Natural killer cell (primary cell): ENCODE results near the gene PUDP. TPM values are rescaled to one million over a fixed set of nuclear protein-coding genes. Genes with fewer than 3 reads are reported as not detected.

Source experiments
- ATAC-seq, 3 donors: fragments of 150-1000 bp in 2 of 3; fragments of 200-7000 bp in 1 of 3; cut with Tn5 transposase; 1 replicate in 1 of 3; 2 replicates in 2 of 3; pipeline ENCODE4 v1.10.0; 2021; ENCODE audit warnings: mild to moderate bottlenecking in 2 of 3, moderate library complexity in 2 of 3
- DNase-seq, 2 donors: peaks; one replicate each; pipeline versions ENCODE4 v3.0.0 to v3.0.0-alpha.2; 2013 to 2021; ENCODE audit warnings: mixed read lengths in 1 of 2
- H3K27ac ChIP-seq: one replicate; pipeline ENCODE4 v1.5.1; 2013; ENCODE audit warnings: mild to moderate bottlenecking, low read length
- H3K27me3 ChIP-seq: one replicate; pipeline ENCODE4 v1.6.1; 2013; ENCODE audit warnings: low read length; ENCODE audit not compliant: control insufficient read depth, insufficient read depth
- H3K36me3 ChIP-seq: one replicate; pipeline ENCODE4 v1.6.1; 2013; ENCODE audit warnings: low read length; ENCODE audit not compliant: control insufficient read depth, insufficient read depth
- H3K4me1 ChIP-seq: one replicate; pipeline ENCODE4 v1.6.1; 2013; ENCODE audit warnings: low read length; ENCODE audit not compliant: control insufficient read depth, insufficient read depth
- H3K4me3 ChIP-seq: one replicate; pipeline ENCODE4 v1.5.1; 2013; ENCODE audit warnings: low read length
- H3K9me3 ChIP-seq: one replicate; pipeline ENCODE4 v1.6.1; 2013; ENCODE audit warnings: low read length; ENCODE audit not compliant: control insufficient read depth, insufficient read depth
- H3K27ac Mint-ChIP-seq, 2 donors: one replicate each; pipeline ENCODE4 v1.8.0; 2022; ENCODE audit warnings: mild to moderate bottlenecking in 2 of 2, mixed read lengths in 2 of 2, moderate library complexity in 1 of 2
- H3K27me3 Mint-ChIP-seq, 2 donors: one replicate each; pipeline ENCODE4 v1.8.0; 2022; ENCODE audit warnings: low read depth in 2 of 2, mixed read lengths in 2 of 2
- H3K36me3 Mint-ChIP-seq: one replicate; pipeline ENCODE4 v1.8.0; 2022; ENCODE audit warnings: mixed read lengths
- H3K4me1 Mint-ChIP-seq, 2 donors: one replicate each; pipeline ENCODE4 v1.8.0; 2022; ENCODE audit warnings: mixed read lengths in 2 of 2
- H3K4me3 Mint-ChIP-seq: one replicate; pipeline ENCODE4 v1.8.0; 2022; ENCODE audit warnings: mild to moderate bottlenecking, moderate library complexity, mixed read lengths
- H3K9me3 Mint-ChIP-seq, 2 donors: one replicate each; pipeline ENCODE4 v1.8.0; 2022; ENCODE audit warnings: mixed read lengths in 2 of 2
- CTCF ChIP-seq: fragments of 200-600 bp; IDR thresholded peaks from one replicate; pipeline ENCODE4 v1.8.0; 2022; ENCODE audit warnings: antibody characterized with exemption
- WGBS: methylation state at CpG from one replicate; pipeline ENCODE4 v1.1.7; 2013; ENCODE audit warnings: missing lambda C conversion rate; ENCODE audit not compliant: insufficient coverage; 5-methylcytosine and 5-hydroxymethylcytosine counted together
- intact Hi-C: fragments of 100-400 bp; cut with micrococcal nuclease; formaldehyde crosslinking; loops from one replicate; pipeline ENCODE4 v1.14.2; 2022
- total RNA-seq, 4 donors: library from RNA; stranded (reverse); fragments of 120-200 nt in 1 of 4; gene quantifications; one replicate each; pipeline versions ENCODE4 v1.2.3 to v1.2.4, GENCODE V29; 2013 to 2022

Gene PUDP
- total RNA-seq, 3 donors from 2014 or later (not counting 1 experiment from before 2014, with no cell fraction given) = 5.4 to 11.4 (median 5.6) TPM

GRCh38 chrX:7083468-7084396, 64.2 kb downstream of the PUDP start:
- intact Hi-C loops = no loop called here
- Mint-ChIP-seq H3K36me3 (no peaks in the 10 kb centered on the region), H3K27me3 (no peaks in the 10 kb centered on the region), H3K9me3 (no peaks in the 10 kb centered on the region), H3K4me3 (peak overlapping the region; percentile 74), H3K27ac (peak overlapping the region; percentile 71 to 86), H3K4me1 (peaks cover 54 to 80% of the 10 kb centered on the region in 2 donors)
- ATAC-seq (peak; percentile 83 to 87 (median 84)), DNase-seq (peak; percentile 17 to 75)
- WGBS = 60% methylated on average over 10 of the region's 21 CpGs
- Histone ChIP-seq H3K4me1 (peaks cover 47% of the 10 kb centered on the region), H3K27me3 (no peaks in the 10 kb centered on the region), H3K4me3 (no peak overlapping the region), H3K36me3 (no peaks in the 10 kb centered on the region), H3K27ac (peak overlapping the region; percentile 42), H3K9me3 (no peaks in the 10 kb centered on the region)
- no peak for TF ChIP-seq CTCF

GRCh38 chrX:7083021-7083420, 64.9 kb downstream of the PUDP start:
- WGBS = no CpG with 5 or more reads among the region's 1 CpG
- Mint-ChIP-seq H3K27me3 (no peaks in the 10 kb centered on the region), H3K4me1 (peaks cover 47 to 73% of the 10 kb centered on the region in 2 donors), H3K4me3 (peak overlapping the region; percentile 74), H3K36me3 (no peaks in the 10 kb centered on the region), H3K9me3 (no peaks in the 10 kb centered on the region), H3K27ac (peak overlapping the region; percentile 71 to 86)
- Histone ChIP-seq H3K4me1 (peaks cover 47% of the 10 kb centered on the region), H3K9me3 (no peaks in the 10 kb centered on the region), H3K27ac (peak overlapping the region; percentile 42), H3K27me3 (no peaks in the 10 kb centered on the region), H3K4me3 (no peak overlapping the region), H3K36me3 (no peaks in the 10 kb centered on the region)
- intact Hi-C loops = no loop called here
- no peak for DNase-seq
- ATAC-seq = no peak
- no peak for TF ChIP-seq CTCF

- no peaks in the 10 kb centered on the region for H3K27me3 ChIP-seq
- Mint-ChIP-seq H3K27ac (peak overlapping the region; percentile 71 to 86), H3K27me3 (no peaks in the 10 kb centered on the region), H3K36me3 (no peaks in the 10 kb centered on the region), H3K4me1 (peaks cover 49 to 69% of the 10 kb centered on the region in 2 donors), H3K9me3 (no peaks in the 10 kb centered on the region), H3K4me3 (peak overlapping the region; percentile 74)
- ATAC-seq (no peak), DNase-seq (no peak)
- WGBS = 63% methylated on average over 4 of the region's 5 CpGs
- H3K36me3 ChIP-seq = no peaks in the 10 kb centered on the region
- intact Hi-C loops = no loop called here
- H3K4me1 ChIP-seq = peaks cover 47% of the 10 kb centered on the region
- no peaks in the 10 kb centered on the region for H3K9me3 ChIP-seq
- no peak for TF ChIP-seq CTCF
- no peak overlapping the region for H3K27ac ChIP-seq
- H3K4me3 ChIP-seq = no peak overlapping the region
Observed at GRCh38 chrX:7082556-7082955, 65.4 kb downstream of the PUDP start.
